Measurements from ENCODE around the gene PXDN.

PXDN gene

DNA sequence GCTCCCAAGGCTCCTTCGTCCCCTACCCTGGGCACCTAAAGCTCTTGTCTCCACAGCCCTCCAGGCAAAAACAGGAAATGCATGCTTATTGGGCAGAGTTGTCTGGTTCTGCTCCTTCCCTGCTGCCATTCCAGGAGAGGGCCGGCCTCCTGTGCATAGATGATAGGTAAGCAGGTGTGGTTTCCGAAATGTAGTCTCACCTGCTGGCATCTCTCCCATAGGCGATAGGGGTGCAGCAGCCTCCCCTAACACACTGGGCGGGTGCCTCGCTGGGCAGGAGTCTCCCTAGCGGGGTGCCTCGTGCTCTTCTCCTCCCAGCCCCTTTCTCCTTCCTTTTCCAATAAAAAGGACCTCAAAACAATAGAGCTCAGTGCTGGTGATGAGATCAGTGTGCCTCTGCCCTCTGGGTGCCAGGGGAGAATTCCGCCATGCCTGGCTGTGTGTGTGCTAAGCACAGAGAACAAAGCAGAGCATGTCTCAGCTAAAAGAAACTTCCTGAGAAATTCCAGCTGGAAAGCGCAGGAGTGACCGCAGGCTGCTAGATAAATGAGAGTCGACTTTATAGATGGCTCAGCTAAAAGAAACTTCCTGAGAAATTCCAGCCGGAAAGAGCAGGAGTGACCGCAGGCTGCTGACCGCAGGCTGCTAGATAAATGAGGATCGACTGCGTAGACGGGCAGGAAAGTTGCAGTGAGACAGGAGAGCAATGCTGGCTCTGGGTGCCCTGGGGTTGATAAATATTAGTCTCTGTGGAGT is 11.3 kb upstream of the PXDN start:
- DNase-seq (ENCODE audit: insufficient read length, low spot score), result peak; percentile 69
- peak; percentile 91 for FAIRE-seq

DNA sequence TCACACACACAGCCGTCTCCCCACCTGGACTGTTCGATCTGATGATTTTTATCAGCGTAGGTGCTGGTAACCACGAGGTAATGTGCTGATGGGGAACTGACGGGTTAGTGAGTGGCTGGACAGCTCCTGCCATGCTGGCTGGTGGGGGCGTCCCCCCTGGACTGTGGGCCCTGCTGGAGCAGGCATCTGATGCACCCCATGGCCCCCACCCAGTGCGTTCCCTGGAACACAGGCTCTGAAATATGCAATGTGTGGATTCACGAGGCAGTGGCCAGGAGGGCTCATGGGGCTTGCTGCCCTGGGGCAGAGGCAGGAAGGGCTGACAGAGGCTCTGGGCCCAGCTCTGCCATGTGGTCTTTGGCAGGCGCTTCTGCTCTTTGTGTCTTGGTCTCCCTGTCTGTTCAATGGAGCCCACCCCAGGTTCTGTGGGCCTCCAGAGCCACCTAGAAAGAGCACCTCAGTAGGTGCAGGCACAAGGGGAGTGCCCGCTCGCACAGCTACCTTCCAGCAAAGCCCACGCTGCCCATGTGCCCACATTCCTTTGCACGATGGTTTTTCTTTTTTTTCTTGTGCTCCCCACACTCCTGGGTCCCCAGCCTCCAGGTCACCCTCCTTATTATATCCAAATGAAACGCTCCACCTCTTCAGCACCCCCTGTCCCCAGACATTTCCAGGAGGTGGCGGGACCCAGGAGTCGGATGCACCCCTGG is 10.3 kb upstream of the PXDN start:
- FAIRE-seq (peak; percentile 78), DNase-seq (ENCODE audit: insufficient read length, low spot score) (no peak)

DNA sequence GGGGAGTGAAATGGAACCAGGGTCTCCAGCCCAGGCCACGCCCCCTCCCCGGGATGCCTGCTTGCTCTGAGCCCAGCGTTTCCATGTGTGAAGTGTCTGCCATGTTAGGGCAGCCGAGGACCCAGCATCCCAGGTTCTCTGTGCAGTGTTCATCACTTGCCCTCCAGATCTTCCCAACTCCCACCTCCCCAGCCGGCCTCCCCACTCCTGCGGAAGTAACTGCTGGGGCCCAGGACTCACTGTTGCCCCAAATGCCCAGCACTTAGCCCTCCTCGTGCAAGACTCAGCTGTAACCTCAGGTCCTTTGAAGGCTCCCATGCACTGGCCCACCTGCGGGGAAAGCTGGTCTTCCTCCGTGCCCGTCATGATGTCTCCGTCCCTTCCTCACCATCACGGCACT is 9.7 kb upstream of the PXDN start:
- no peak for DNase-seq (ENCODE audit: insufficient read length, low spot score)
- no peak for FAIRE-seq

DNA sequence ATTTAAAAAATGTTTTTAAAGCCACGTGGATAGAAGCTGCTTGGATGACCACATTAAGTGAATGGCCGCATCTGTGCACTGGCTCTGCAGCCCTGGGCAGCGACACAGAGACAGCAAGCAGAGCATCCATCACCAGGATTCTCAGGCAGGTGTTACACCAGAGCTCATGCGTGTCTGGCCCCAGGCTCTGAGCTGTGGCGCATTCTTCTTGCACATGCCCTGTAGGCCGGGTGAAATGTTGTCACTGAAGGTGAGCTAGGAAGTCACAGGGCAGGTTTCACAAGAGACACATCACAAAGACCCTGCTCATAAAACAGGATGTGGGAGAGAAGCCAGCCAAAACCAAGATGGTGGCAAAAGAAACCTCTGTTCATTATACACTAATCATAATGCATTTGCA is 8.4 kb upstream of the PXDN start:
- no peak for FAIRE-seq
- DNase-seq (ENCODE audit: insufficient read length, low spot score), result no peak

DNA sequence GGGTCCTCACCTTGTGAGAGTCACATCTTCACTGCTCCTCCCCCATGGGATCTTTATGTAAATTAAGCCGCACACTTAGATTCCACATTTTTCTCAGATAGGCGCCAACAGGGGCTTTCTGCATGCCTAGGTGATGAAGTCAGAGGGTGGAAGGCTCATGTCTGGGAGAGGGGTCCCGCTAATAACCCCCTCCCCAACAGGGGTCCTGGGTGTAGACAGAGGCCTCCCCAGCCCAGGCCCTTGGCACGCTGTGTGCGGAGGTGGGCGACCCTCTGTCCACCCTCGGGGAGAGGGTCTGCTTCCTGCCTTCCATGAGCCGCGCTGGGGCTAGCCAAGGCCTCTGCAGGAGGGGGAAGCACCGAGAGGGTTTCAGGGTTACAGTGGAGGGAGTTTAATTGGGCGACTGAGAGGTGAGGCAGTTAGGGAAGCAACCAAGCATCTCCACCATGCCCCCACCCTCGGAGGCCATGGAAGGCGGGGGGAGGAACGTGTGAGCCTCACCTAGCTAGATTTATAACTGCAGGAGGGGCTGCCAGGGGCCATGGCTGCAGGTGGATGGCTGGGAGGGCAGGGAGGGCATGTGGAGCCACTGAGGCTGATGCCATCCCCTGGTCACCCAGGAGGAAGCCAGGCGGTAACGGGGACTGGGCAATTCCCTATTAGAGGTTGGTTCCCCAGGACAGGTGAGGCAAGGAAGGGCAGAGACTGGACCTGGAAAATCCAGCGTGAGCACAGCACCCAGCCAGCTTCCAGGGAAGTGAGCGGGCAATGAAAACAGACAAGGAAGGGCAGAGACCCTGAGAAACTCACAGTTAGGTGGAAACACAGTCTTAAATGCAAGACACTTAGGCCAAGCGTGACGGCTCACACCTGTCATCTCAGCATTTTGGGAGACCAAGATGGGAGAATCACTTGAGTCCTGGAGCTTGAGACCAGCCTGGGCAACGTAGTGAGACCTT is 7.7 kb upstream of the PXDN start:
- no peak for DNase-seq (ENCODE audit: insufficient read length, low spot score)
- no peak for FAIRE-seq

DNA sequence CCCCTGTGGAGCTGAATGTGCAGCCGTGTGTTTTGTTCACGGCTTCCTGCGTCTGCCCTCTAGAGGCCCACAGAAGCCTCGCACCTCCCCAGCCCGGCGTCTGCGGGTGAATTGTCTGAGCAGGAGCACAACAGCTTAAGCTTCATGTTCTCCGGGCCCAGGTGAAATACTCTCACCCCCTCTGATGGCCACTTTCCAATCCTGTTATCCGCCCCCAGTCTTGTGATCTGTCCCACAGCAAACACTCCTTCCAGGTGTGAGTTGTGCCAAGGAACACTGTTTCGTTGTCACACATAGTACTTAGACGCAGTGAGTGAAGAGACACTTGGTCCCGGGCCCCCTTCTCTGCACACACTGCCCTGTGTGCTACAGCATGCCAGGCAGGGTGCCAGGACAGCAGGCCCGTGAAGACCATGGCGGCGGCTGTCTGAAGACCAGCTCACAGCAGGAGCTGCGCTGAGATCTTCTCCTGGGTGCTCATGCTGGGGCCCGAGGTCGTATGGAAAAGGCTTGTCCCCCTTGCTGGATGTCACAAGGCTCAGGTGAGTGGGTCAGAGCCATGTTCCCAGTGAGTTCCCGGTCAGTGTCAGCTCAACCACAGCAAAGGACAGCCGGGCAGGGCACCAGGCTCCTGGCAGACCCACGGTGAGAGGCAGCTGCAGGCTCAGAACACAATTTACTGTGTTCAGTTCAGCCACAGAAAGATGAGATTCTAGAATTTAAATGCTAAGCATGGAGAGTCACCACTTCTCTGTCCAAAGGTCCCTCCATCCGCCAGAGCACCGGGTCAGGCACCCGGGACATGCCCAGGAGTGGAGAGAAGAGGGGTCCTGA is 6.8 kb upstream of the PXDN start:
- FAIRE-seq, result peak; percentile 96
- DNase-seq (ENCODE audit: insufficient read length, low spot score), result peak; percentile 86

DNA sequence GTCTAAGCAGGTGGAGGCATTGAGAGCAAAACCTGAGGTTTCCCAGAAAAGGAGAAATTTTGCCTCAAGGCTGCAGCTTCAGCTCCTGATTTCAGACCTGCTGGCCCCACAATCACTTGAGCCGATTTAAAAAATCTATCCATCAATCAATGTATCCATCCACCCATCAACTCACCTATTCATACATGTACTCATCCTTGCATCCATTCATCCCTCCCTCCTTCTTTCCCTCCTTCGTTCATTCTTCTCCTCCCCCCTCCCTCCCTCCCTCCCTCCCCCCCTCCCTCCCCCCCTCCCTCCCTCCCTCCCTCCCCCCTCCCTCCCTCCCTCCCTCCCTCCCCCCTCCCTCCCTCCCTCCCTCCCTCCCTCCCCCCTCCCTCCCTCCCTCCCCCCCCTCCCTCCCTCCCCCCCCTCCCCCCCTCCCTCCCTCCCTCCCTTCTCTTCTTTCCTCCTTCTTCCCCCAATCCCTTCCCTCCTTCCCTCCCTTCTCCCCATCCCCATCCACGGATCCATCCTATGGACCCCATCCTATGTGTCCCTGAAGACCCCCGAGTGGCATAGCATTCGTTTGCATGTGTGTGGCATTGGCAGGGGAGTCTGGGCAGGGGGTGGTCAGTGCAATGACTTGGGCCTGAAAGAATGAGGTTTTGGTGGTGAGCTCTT is 6.1 kb upstream of the PXDN start:
- DNase-seq (ENCODE audit: insufficient read length, low spot score) (no peak), FAIRE-seq (no peak)

DNA sequence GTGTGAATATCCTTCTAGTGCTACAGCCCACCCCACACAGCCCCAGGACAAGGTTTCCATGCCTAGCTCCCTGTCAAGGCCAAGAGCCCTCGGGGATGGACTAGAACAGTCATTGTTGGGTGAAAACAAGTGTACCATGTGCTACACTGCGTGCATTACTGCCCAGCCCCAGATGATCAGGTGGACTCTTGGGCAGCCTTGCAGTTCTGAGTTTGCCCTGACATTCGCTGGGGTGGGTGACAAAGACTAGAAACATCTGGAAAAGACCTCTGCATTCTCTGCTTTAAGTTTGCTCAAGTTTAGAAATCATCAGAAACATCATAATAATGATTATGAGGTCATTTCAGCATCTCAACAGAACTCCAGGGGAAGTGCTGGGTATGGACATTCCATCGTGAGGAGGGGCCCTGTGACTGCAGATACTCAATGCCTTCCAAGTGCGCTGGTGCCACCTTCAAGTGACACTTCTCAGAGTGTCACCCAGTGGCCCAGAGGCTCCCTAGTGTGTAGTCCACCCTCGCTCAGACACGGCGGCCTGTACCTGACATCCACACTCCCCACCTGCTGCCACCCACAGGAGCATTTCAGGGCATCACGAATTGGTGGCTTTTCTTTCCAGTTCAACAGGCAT is 5.3 kb upstream of the PXDN start:
- FAIRE-seq (peak; percentile 88), DNase-seq (ENCODE audit: insufficient read length, low spot score) (no peak)

DNA sequence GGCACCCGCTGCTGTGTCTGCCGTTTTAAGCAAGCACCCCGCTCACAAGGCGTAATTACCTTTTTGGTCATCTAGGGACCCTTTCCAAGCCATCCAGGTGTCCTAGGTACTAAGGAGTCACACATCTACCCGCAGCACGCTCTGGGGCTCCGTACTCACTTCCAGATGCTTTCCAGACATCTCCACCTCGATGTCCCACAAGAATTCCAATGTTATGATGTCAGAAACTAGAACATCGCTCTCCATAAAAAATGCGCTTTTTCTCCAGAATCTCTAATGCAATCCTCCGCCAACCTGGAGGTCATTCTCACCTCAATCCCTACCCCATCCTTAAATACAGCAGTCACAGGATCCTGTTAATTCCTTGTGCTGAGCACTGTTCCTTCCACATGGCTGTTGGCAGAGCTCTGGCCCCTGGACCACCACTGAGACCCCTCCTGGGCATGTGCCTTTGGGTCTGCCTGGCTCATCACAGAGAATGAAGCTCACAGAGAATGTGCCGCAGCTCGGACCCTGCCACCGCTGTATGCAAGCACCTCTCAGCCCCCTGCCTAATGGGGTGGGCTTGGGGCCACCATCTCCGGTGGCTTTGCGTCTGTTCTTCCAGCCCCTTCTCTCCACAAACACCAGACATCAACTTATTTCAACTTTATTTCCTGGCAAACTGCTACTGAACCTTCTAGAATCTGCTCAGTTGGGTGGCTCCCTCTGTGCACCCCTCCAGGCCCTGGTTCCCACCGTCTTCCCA is 4.6 kb upstream of the PXDN start:
- FAIRE-seq (no peak), DNase-seq (ENCODE audit: insufficient read length, low spot score) (no peak)

DNA sequence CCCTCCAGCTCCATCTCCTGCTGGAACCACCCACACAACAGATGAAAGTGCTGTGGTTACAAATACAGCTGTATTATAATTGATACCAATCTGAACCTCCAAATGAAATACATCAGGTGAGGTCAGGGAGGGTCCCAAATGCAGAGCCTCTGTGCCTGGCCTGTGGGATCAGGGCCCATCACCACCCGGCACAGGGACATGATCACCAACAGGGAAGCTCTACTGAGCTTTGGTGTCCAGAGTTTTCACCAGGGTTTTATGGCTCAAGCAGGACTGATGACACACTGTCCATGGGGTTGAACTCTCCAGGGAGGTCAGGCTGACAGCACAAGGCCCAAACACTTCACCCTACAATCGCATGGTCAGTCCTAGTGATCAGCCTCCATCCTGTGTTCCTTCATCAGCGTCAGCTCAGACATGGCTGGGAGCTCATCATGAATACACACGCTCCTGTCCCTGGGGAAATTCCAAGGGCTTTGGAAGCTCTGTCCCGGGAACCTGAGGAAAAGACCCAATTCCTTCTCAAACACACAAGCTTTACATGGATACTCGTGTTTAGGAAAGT is 3.9 kb upstream of the PXDN start:
- DNase-seq (ENCODE audit: insufficient read length, low spot score), result no peak
- FAIRE-seq, result peak; percentile 16

DNA sequence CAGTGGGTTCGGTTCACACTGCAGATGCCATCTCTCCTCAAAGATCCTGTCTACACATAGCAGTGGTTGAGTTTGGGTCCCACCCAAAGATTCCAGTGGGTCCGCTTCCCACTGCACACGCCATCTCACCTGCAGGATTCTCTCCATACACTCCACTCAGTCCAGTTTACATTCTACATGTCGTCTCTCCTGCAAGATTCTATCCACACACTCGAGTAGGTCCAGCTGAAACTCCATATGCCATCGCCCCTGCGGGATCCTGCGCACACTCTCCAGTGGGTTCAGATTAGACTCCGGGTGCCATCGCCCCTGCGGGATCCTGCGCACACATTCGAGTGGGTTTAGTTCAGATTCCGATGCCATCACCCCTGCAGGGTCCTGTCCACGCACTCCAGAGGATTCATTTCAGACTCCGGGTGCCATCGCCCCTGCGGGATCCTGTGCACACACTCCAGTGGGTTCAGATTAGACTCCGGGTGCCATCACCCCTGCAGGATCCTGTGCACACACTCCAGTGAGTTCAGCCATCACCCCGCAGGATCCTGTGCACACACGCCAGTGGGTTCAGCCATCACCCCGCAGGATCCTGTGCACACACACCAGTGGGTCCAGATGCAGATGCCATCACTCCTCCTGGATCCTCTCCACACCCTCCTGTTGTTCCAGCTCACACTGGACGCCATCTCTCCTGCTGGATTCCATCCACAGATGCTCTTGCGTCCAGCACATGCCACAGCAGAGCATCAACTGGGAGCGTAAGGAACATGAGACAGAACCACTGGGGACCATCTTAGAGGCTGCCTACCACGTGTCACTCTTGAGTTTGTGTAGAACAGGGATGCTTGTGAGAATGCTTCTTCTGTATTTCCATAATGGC is 3.0 kb upstream of the PXDN start:
- no peak for DNase-seq (ENCODE audit: insufficient read length, low spot score)
- peak; percentile 31 for FAIRE-seq

DNA sequence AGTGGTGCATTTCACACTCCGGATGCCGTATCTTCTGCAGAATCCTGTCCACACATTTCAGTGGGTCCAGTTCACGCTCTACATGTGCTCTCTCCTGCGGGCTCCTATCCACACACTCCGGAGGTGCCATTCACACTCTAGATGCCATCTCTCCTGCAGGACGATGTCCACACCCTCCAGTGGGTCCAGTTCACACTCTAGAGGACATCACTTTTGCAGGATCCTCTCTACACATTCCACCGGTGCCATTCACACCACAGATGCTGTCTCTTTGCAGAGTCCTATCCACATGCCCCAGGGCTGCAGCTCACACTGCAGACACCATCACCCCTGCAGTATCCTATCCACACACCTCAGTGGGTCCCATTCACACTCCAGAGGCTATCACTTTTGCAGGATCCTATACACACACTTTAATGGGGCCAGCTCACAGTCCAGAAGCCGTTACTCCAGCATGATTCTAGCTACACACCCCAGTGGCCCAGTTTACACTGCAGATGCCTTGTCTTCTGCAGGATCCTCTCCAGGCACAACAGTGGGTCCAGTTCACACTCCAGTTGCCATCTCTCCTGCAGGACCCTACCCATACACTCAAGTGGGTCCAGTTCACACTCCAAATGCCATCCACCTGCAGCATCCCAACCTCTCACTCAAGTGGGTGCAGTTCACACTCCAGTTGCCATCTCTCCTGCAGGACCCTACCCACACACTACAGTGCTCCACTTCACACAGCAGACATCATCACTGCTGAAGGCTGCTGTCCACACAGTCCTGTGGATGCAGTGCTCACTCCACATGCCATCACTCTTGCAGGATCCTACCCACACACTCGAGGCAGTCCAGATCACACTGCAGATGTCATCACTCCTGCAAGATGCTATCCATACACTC is 2.1 kb upstream of the PXDN start:
- FAIRE-seq (peak; percentile 91), DNase-seq (ENCODE audit: insufficient read length, low spot score) (no peak)

DNA sequence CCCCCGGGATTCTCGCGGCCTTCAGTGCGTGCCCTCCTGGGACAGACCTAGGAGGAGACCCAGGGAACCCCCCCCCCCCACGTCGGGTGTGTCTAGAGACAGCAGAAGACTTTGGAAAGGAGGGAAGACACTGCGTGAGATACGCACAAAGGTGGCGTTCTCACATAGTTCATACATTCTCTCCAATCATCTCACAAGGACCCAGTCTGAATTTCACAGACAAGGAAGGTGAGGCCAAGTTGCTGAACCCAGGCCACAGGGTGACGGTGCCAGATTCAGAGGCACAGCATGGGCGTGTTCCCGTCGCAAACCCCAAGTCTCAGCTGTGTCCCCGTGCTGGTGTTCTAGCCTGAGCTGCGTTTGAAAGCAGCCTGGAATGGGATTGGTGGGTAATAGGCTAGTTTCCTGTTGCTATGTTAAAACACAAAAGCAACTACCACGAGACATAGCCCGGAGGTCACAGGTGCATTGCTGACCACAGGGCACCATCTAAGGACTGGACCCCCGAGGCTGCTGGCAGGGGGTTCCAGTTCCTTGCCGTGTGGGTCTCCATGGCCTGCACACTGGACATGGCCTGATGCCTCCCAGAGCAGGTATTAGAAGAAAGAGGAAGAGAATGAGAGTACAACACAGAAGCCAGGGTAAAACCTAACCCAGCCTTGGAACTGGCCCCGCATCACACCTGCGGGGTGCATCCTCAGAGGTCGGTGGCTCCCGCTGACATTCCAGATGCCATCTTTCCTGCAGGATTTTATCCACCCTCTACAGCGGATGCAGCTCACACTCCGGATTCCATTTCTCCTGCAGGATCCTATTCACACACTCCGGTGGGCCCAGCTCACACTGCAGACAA is 1.1 kb upstream of the PXDN start:
- DNase-seq (ENCODE audit: insufficient read length, low spot score) (no peak), FAIRE-seq (peak; percentile 94)

DNA sequence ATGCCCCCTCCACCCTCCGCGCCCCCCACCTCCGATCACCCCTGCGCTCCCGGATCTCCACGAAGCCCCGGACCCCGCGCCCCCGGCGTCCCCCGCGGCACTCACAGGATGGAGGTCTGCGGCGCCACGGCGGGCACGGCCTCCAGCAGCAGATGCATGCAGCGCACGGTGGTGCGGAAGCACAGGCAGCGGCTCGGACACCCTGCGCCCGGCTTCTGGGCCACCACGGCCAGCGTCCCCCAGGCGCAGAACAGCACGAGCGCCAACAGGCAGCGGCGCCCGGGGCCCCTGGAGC is 217 bp downstream of the PXDN start:
- DNase-seq (ENCODE audit: insufficient read length, low spot score), result no peak
- peak; percentile 88 for FAIRE-seq

DNA sequence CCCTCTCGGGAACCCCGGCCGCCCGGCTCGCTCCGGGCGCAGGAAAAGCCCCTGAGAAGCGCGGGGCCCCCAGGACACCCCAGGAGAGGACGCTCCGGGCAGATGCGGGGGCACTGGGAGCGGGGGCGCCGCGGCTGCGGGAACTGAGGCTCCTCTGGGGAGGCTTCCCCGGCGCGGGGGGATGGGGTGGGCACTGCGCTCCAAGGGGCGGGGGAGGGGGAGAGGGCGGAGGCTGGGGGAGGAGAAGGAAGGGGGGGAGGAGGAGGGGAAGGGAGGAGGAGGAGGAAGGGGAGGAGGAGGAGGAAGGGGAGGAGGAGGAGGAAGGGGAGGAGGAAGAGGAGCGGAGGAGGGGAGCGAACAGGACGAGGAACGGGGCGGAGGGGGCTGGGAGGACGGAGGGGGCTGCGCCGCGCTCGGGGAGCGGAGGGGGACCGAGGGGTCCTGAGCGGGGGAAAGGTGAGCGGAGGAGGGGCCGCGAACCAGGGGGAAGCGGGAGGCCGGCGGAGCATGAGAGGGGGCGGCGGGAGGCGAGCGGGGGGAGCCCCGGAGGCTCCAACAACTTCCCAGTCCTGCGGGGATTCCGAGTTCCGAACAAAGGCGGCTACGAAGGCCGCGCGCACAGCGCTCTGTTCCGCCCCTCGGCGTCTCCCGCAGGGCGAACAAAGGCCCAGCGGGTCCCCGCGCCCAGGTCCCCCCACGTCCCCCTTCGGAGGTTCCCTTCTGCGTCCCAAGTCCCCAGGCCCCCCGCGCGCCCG is 742 bp downstream of the PXDN start:
- FAIRE-seq (peak; percentile 77), DNase-seq (ENCODE audit: insufficient read length, low spot score) (no peak)
